Esophagus squamous epithelium (tissue), 5 donors: ENCODE measurements around the gene ACR. TPM values are rescaled to one million over a fixed set of nuclear protein-coding genes. Genes with fewer than 3 reads are reported as not detected.

Source experiments
- DNase-seq: peaks from one replicate; lab custom pipeline; 2025; lab: John Stamatoyannopoulos, UW
- H3K27ac ChIP-seq, 4 donors: fragments of 200-600 bp; sonication (generic); one replicate each; pipeline ENCODE4 v1.5.1; 2016 to 2019; ENCODE audit warnings: mild to moderate bottlenecking in 1 of 4
- H3K27me3 ChIP-seq, 4 donors: fragments of 200-600 bp; sonication (generic); 1 replicate in 3 of 4; 2 replicates in 1 of 4; pipeline versions ENCODE4 v1.5.1 to v1.6.0; 2017 to 2021; ENCODE audit warnings: antibody characterized with exemption in 1 of 4
- H3K36me3 ChIP-seq, 3 donors: fragments of 200-600 bp; sonication (generic); one replicate each; pipeline ENCODE4 v1.5.1; 2016 to 2019
- H3K4me1 ChIP-seq, 3 donors: fragments of 200-600 bp; sonication (generic); one replicate each; pipeline ENCODE4 v1.5.1; 2017 to 2019
- H3K4me3 ChIP-seq, 4 donors: fragments of 200-600 bp; sonication (generic); 1 replicate in 3 of 4; 2 replicates in 1 of 4; pipeline ENCODE4 v1.5.1; 2016 to 2019; ENCODE audit warnings: mild to moderate bottlenecking in 2 of 4, moderate library complexity in 1 of 4
- H3K9me3 ChIP-seq, 3 donors: fragments of 200-600 bp; sonication (generic); one replicate each; pipeline ENCODE4 v1.5.1; 2016 to 2019
- CTCF ChIP-seq, 6 experiments: fragments of 450-650 bp in 4 of 6; fragments of 200-600 bp in 2 of 6; sonication (generic) in 2 of 6; IDR thresholded peaks; one replicate each; pipeline ENCODE4 v1.5.1; 2016 to 2019; ENCODE audit warnings: antibody characterized with exemption in 6 of 6, mild to moderate bottlenecking in 4 of 6, moderate library complexity in 4 of 6
- POLR2A ChIP-seq, 4 donors: fragments of 450-650 bp; IDR thresholded peaks; one replicate each; pipeline ENCODE4 v1.6.1; 2017; ENCODE audit warnings: antibody characterized with exemption in 4 of 4, mild to moderate bottlenecking in 4 of 4, moderate library complexity in 3 of 4
- WGBS, 2 donors: methylation state at CpG; one replicate each; pipeline ENCODE4 v1.1.5; 2018; 5-methylcytosine and 5-hydroxymethylcytosine counted together
- intact Hi-C: fragments of 100-400 bp; cut with DNase I; formaldehyde crosslinking; loops from one replicate; pipeline ENCODE4 v1.15.0; 2022
- total RNA-seq, 4 donors: library from RNA; depleted of rRNA; stranded (reverse); fragments of >200 nt; gene quantifications; one replicate each; pipeline ENCODE4 v1.1.0, GENCODE V29; 2016
- donor health status: DM: yes; HTN: yes; CAD: no.

Gene ACR
- total RNA-seq, 4 donors from 2014 or later = not detected

GRCh38 chr22:50728523-50728931 is 9.5 kb upstream of the ACR start:
- Histone ChIP-seq H3K27me3 (peaks cover 0 to 29% (median 0%) of the 10 kb centered on the region in 4 donors), H3K27ac (no peak overlapping the region), H3K4me1 (peaks cover 5 to 34% (median 8%) of the 10 kb centered on the region in 3 donors), H3K36me3 (peaks cover 0 to 48% (median 0%) of the 10 kb centered on the region in 3 donors), H3K9me3 (no peaks in the 10 kb centered on the region), H3K4me3 (no peak overlapping the region)
- no CpG with 5 or more reads among the region's 2 CpGs for WGBS, 2 donors
- no peak for TF ChIP-seq POLR2A (IDR thresholded peaks at IDR 0.05)
- TF ChIP-seq CTCF (IDR thresholded peaks at IDR 0.05) = no peak
- intact Hi-C loops = no loop called here
- no peak for DNase-seq

GRCh38 chr22:50729391-50730012 is 8.5 kb upstream of the ACR start:
- no peak for DNase-seq
- Histone ChIP-seq H3K27ac (no peak overlapping the region), H3K4me1 (peaks cover 5 to 37% (median 8%) of the 10 kb centered on the region in 3 donors), H3K27me3 (peaks cover 0 to 29% (median 0%) of the 10 kb centered on the region in 4 donors), H3K4me3 (no peak overlapping the region), H3K9me3 (no peaks in the 10 kb centered on the region), H3K36me3 (peaks cover 0 to 41% (median 0%) of the 10 kb centered on the region in 3 donors)
- 59 to 74% methylated on average over 6 to 11 of the region's 21 CpGs for WGBS, 2 donors
- intact Hi-C loops = no loop called here
- TF ChIP-seq CTCF (IDR thresholded peaks at IDR 0.05) (no peak), POLR2A (IDR thresholded peaks at IDR 0.05) (no peak)

GRCh38 chr22:50730013-50730891 is 7.8 kb upstream of the ACR start:
- 69 to 81% methylated on average over 3 to 11 of the region's 54 CpGs for WGBS, 2 donors
- Histone ChIP-seq H3K4me3 (no peak overlapping the region), H3K36me3 (peaks cover 0 to 33% (median 0%) of the 10 kb centered on the region in 3 donors), H3K9me3 (no peaks in the 10 kb centered on the region), H3K27ac (no peak overlapping the region), H3K4me1 (peaks cover 5 to 37% (median 8%) of the 10 kb centered on the region in 3 donors), H3K27me3 (peaks cover 0 to 29% (median 0%) of the 10 kb centered on the region in 4 donors)
- no peak for DNase-seq
- intact Hi-C loops = no loop called here
- no peak for TF ChIP-seq CTCF (IDR thresholded peaks at IDR 0.05)
- TF ChIP-seq POLR2A (IDR thresholded peaks at IDR 0.05) = no peak

- intact Hi-C loops = no loop called here
- Histone ChIP-seq H3K27me3 (peaks cover 0 to 29% (median 0%) of the 10 kb centered on the region in 4 donors), H3K4me3 (no peak overlapping the region), H3K9me3 (no peaks in the 10 kb centered on the region), H3K36me3 (peaks cover 0 to 26% (median 0%) of the 10 kb centered on the region in 3 donors), H3K4me1 (peaks cover 5 to 37% (median 8%) of the 10 kb centered on the region in 3 donors), H3K27ac (no peak overlapping the region)
- TF ChIP-seq POLR2A (IDR thresholded peaks at IDR 0.05) = no peak
- no peak for TF ChIP-seq CTCF (IDR thresholded peaks at IDR 0.05)
- no peak for DNase-seq
- WGBS, 2 donors = 58 to 73% methylated on average over 6 to 11 of the region's 76 CpGs
Measured at GRCh38 chr22:50730941-50731661, 6.9 kb upstream of the ACR start.
